Testis (tissue), 2 donors: Measurements from ENCODE around the gene COBL.

ENCODE experiments used
- POLR2A ChIP-seq: fragments of 450-650 bp; IDR thresholded peaks from one replicate; pipeline ENCODE4 v1.6.1; 2017; ENCODE audit warnings: antibody characterized with exemption, mild to moderate bottlenecking, moderate library complexity
- TF ChIP-seq, protein P1 (sequence below), 3 experiments: fragments of 450-650 bp in 2 of 3; fragments of 200-600 bp in 1 of 3; sonication (generic) in 1 of 3; IDR thresholded peaks; one replicate each; pipeline ENCODE4 v1.5.1; 2016 to 2019; ENCODE audit warnings: antibody characterized with exemption in 3 of 3, mild to moderate bottlenecking in 2 of 3, moderate library complexity in 1 of 3

DNA sequence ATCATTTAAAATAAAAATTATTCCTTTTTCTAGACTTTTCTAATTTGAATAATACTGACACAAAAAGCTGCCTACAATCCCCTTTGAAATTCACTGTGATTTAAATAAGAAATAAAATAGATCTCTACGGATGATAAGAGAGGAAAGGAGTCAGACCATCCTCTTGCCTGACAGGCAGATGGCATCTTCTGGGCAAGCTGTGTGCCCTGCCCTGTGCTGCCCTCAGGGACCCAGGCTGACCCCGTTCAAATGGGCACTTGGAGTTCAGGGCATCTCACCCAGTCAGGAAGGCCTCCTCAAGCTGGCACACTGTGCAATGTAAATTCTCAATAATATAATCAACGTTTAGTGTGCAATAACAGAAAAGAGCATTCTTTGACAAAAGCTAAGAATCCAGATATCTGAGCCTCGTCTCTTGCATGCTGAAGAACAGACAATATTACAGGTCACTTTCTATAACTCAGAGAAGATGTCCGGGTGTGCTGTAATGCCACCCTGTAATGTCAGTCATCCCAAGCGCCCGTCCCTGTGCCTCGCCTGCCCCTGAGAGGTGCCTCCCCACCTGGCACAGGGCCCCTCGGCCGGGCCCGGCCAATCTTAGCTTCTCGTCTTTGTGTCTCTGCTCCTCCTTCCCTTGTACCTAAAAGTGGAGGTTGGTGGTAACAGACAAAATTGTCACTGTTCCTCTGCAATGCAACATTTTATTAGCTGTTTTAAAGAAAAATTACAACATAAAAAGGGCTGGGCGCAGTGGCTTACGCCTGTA, 263.3 kb downstream of the COBL start:
- TF ChIP-seq, protein P1, sequence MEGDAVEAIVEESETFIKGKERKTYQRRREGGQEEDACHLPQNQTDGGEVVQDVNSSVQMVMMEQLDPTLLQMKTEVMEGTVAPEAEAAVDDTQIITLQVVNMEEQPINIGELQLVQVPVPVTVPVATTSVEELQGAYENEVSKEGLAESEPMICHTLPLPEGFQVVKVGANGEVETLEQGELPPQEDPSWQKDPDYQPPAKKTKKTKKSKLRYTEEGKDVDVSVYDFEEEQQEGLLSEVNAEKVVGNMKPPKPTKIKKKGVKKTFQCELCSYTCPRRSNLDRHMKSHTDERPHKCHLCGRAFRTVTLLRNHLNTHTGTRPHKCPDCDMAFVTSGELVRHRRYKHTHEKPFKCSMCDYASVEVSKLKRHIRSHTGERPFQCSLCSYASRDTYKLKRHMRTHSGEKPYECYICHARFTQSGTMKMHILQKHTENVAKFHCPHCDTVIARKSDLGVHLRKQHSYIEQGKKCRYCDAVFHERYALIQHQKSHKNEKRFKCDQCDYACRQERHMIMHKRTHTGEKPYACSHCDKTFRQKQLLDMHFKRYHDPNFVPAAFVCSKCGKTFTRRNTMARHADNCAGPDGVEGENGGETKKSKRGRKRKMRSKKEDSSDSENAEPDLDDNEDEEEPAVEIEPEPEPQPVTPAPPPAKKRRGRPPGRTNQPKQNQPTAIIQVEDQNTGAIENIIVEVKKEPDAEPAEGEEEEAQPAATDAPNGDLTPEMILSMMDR (IDR thresholded peaks at IDR 0.05) = no peak
- TF ChIP-seq POLR2A = no peak
